KMS-11 (cell line): ENCODE results near the gene TRRAP.

Experiments
- H2AFZ ChIP-seq: fragments of 200-600 bp; sonication (generic); 2 replicates; pipeline ENCODE4 v1.6.1; 2016; ENCODE audit warnings: antibody characterized with exemption, mixed run types, low read depth
- H3K27ac ChIP-seq: fragments of 200-600 bp; sonication (generic); 2 replicates; pipeline ENCODE4 v1.6.1; 2016; ENCODE audit warnings: mild to moderate bottlenecking, mixed run types
- H3K27me3 ChIP-seq: fragments of 200-600 bp; sonication (generic); 2 replicates; pipeline ENCODE4 v1.6.1; 2017; ENCODE audit warnings: mild to moderate bottlenecking, low read depth, mixed run types, moderate library complexity; ENCODE audit not compliant: insufficient read depth
- H3K36me3 ChIP-seq: fragments of 200-600 bp; sonication (generic); 2 replicates; pipeline ENCODE4 v1.6.1; 2017; ENCODE audit warnings: mild to moderate bottlenecking, mixed run types; ENCODE audit not compliant: insufficient read depth
- H3K4me1 ChIP-seq: fragments of 200-600 bp; sonication (generic); 2 replicates; pipeline ENCODE4 v1.6.1; 2016; ENCODE audit warnings: mild to moderate bottlenecking, low read depth, mixed run types; ENCODE audit not compliant: poor library complexity, severe bottlenecking
- H3K4me2 ChIP-seq: fragments of 200-600 bp; sonication (generic); 2 replicates; pipeline ENCODE4 v1.7.0; 2016; ENCODE audit warnings: mild to moderate bottlenecking, mixed run types
- H3K4me3 ChIP-seq: fragments of 200-600 bp; sonication (generic); IDR thresholded peaks from 2 replicates; pipeline ENCODE4 v1.6.1; 2017; ENCODE audit warnings: low read depth, low read length, mixed read lengths; ENCODE audit not compliant: insufficient read depth
- H3K79me2 ChIP-seq: fragments of 200-600 bp; sonication (generic); 2 replicates; pipeline ENCODE4 v1.6.1; 2016; ENCODE audit warnings: low read depth, mixed run types; ENCODE audit not compliant: insufficient read depth
- H3K9ac ChIP-seq: fragments of 200-600 bp; sonication (generic); 2 replicates; pipeline ENCODE4 v1.6.1; 2016; ENCODE audit warnings: mild to moderate bottlenecking, mixed run types
- H4K20me1 ChIP-seq: fragments of 200-600 bp; sonication (generic); 2 replicates; pipeline ENCODE4 v1.6.1; 2016; ENCODE audit warnings: mild to moderate bottlenecking, mixed run types; ENCODE audit not compliant: insufficient read depth
- TF ChIP-seq, protein P1 (sequence below): fragments of 200-600 bp; sonication (generic); conservative IDR thresholded peaks from 2 replicates; pipeline ENCODE4 v1.6.1; 2017; ENCODE audit warnings: low read depth, mild to moderate bottlenecking, antibody characterized with exemption, low read length, moderate library complexity, mixed read lengths

The TRRAP gene

DNA sequence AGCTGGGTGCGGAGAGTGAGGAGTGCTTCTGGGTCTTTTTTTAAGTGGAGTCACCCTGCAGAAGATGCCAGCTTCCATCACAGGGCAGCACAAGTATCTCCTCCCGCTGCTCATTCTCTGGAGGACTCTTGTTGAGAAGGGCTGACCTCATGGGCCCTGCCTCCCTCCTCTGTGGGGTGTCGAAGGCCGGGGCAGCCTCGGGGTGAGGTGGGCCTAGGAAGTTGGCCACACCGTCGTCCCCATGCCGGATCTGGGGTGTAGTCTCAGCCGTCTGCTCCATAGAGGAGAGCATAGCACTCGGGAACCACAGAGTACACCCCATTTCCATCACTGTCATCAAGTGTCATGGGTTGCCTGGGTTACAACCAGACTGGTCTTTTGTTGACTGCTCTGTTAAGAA lies 85.0 kb downstream of the TRRAP start:
- Histone ChIP-seq H4K20me1 (no peaks in the 10 kb centered on the region), H3K4me3 (no peak overlapping the region), H3K27ac (no peak overlapping the region), H3K79me2 (peaks cover 6% of the 10 kb centered on the region; the same call in 1 of the 2 replicates), H3K4me2 (no peak overlapping the region), H3K4me1 (no peaks in the 10 kb centered on the region), H3K36me3 (peaks cover 16% of the 10 kb centered on the region; the same call in 1 of the 2 replicates), H2AFZ (no peak overlapping the region), H3K27me3 (no peaks in the 10 kb centered on the region), H3K9ac (no peak overlapping the region)
- TF ChIP-seq, protein P1, sequence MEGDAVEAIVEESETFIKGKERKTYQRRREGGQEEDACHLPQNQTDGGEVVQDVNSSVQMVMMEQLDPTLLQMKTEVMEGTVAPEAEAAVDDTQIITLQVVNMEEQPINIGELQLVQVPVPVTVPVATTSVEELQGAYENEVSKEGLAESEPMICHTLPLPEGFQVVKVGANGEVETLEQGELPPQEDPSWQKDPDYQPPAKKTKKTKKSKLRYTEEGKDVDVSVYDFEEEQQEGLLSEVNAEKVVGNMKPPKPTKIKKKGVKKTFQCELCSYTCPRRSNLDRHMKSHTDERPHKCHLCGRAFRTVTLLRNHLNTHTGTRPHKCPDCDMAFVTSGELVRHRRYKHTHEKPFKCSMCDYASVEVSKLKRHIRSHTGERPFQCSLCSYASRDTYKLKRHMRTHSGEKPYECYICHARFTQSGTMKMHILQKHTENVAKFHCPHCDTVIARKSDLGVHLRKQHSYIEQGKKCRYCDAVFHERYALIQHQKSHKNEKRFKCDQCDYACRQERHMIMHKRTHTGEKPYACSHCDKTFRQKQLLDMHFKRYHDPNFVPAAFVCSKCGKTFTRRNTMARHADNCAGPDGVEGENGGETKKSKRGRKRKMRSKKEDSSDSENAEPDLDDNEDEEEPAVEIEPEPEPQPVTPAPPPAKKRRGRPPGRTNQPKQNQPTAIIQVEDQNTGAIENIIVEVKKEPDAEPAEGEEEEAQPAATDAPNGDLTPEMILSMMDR = no peak

DNA sequence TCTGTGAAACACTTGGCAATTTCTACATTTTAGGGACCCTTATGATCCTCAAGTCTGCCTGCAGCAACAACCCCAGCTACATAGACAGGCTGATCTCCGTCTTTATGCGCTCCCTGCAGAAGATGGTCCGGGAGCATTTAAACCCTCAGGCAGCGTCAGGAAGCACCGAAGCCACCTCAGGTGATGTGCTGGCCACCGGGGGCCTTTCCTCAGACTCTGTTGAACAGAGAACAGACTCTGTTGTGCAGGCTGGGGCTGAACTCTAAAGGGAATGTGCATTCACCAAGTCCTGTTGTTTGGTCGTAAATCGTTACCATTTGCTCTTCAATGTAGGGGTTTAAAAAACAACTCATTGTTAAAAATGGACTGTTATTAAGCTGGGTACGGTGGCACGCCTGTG lies 86.3 kb downstream of the TRRAP start:
- TF ChIP-seq, protein P1 = no peak

DNA sequence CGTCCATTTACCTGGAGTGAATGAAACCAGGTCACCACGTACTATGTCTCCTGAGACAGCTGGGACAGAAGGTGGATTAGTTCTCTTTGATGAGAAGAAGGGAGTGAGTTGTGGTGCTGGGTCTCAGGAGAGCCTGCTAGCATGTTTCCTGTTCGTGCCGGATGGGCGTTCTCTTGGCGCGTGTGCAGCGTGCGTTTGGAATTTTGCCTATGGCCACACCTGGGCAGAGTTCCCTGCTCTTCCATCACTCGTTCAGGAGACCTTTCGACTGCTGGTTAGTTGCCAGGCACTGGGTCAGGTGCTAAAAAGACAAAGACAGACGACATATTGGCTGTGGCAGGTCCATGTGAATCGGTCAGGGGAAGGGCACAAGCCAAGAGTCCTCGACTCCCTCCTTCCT lies 90.3 kb downstream of the TRRAP start:
- no peaks in the 10 kb centered on the region for H3K27me3 ChIP-seq
- TF ChIP-seq, protein P1 = no peak
- no peak overlapping the region for H3K27ac ChIP-seq
- H2AFZ ChIP-seq = no peak overlapping the region
- H3K36me3 ChIP-seq = peaks cover 30% of the 10 kb centered on the region; the same call in 1 of the 2 replicates
- no peaks in the 10 kb centered on the region for H4K20me1 ChIP-seq
- peaks cover 1% of the 10 kb centered on the region; the same call in 1 of the 2 replicates for H3K79me2 ChIP-seq
- H3K4me1 ChIP-seq = no peaks in the 10 kb centered on the region
- H3K4me3 ChIP-seq = no peak overlapping the region
- no peak overlapping the region for H3K4me2 ChIP-seq
- no peak overlapping the region for H3K9ac ChIP-seq

More for the DNA sequence above, 86.3 kb downstream of the TRRAP start:
- Histone ChIP-seq H3K27me3 (no peaks in the 10 kb centered on the region), H3K79me2 (peaks cover 6% of the 10 kb centered on the region; the same call in 1 of the 2 replicates), H3K4me1 (no peaks in the 10 kb centered on the region), H2AFZ (no peak overlapping the region), H3K9ac (no peak overlapping the region), H4K20me1 (no peaks in the 10 kb centered on the region), H3K36me3 (peaks cover 22% of the 10 kb centered on the region; the same call in 1 of the 2 replicates), H3K4me3 (no peak overlapping the region), H3K27ac (no peak overlapping the region), H3K4me2 (no peak overlapping the region)

DNA sequence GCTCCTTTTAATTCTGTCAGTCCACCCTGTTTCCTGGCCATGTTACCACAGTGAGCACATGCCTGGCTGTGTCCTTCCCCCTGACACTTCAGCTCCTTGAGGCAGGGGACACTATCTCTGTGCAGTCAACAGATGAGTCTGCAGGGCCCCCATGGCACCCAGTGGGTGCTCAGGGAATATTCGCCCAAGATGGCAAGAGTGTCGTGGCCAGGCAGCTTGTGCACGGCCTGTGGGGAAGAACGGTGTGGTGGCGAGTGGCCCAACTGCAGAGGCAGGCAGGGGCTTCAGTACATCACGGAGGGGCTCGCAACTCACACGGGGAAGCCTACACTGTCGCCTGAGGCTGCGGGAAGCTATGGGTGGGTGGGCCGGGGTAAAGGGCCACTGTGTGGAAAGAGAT lies 91.1 kb downstream of the TRRAP start:
- no peak overlapping the region for H2AFZ ChIP-seq
- H3K4me1 ChIP-seq = no peaks in the 10 kb centered on the region
- H3K27ac ChIP-seq = no peak overlapping the region
- no peaks in the 10 kb centered on the region; the same call in 1 of the 2 replicates for H3K79me2 ChIP-seq
- H3K27me3 ChIP-seq = no peaks in the 10 kb centered on the region
- peaks cover 38% of the 10 kb centered on the region; the same call in 1 of the 2 replicates for H3K36me3 ChIP-seq
- no peak overlapping the region for H3K4me2 ChIP-seq
- TF ChIP-seq, protein P1 = no peak
- H4K20me1 ChIP-seq = no peaks in the 10 kb centered on the region
- H3K9ac ChIP-seq = no peak overlapping the region
- no peak overlapping the region for H3K4me3 ChIP-seq
